ENCODE data around the gene ANKRD65.
"Not testable (repeated sequence)": the region's sequence is repeated elsewhere in the genome, so short reads cannot be mapped to it uniquely, and the experiment has no call there.

The ANKRD65 gene

DNA sequence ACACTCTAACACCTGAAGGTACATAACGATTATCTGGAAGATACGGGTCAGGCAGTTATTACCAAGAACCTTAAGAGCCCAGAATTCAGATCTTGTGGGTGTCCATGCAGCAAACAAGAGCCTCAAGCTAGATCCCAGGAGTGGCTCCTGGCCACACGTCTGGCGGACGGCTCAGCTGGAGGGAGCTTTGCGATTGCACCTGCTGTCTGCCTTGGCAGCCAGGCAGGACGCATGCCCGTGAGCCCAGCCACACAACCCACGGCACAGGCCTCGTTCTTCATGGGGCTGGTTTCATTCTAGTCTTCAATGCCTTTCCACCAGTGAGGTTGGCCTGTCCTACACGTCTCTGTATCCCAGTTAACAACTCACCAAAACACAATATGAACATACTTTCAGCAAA lies 27.6 kb downstream of the ANKRD65 start:
- no peak for DNase-seq (ENCODE audit: low read depth)

DNA sequence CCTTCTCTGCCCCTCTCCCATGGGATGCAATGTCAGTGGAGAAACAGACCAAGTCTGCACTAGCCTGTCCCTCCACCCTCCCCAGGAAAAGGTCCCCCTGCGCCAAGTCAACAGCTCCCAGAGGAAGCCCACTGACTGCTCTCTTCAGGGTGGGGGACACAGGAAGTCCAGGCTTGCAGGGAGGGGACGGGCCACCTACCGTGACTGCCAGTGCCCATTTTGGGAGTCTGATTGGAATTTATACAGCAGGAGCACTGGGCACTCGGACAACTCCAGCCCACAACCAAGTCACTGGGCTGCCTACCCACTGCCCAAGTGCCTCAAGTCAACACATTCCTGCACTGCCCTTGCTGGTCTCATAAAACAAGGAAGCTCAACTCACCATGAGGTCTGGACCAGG lies 28.1 kb downstream of the ANKRD65 start:
- no peak for DNase-seq (ENCODE audit: low read depth)

GRCh38 chr1:1391225-1391624 lies 29.9 kb downstream of the ANKRD65 start:
- DNase-seq (ENCODE audit: low read depth), result no peak

DNA sequence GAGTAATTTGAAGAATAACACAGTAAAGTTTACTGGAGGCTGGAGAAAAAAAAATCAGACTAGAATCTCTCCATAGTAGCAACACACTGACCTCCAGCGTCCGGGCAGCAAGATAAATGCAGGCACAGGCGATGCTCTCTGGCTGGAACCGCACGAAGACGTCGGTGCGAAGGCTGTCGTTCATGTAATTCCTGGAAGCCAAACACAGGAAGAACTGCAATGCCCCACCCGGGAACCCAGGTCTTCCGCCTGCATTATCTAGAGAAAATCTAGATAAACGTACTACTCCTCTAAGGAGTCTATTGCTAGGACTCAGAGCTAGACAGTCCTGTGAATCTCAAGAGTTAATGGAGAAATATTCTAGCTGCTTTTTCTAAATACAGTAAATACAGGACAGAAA lies 30.4 kb downstream of the ANKRD65 start:
- DNase-seq (ENCODE audit: low read depth), result no peak

DNA sequence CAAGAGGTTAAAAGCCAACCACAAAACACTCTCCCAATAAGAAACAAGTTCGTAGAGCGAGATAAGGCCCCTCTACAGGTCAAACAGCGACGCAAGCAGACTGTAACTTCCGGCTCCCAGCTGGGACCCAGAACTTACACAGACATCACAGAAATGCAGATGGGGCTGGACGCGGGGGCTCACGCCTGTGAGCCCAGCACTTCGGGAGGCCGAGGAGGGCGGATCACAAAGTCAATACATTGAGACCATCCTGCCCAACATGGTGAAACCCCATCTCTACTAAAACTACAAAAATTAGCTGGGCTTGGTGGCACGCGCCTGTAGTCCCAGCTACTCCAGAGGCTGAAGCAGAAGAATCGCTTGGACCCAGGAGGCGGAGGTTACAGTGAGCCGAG lies 33.0 kb downstream of the ANKRD65 start:
- DNase-seq (ENCODE audit: low read depth), result no peak

DNA sequence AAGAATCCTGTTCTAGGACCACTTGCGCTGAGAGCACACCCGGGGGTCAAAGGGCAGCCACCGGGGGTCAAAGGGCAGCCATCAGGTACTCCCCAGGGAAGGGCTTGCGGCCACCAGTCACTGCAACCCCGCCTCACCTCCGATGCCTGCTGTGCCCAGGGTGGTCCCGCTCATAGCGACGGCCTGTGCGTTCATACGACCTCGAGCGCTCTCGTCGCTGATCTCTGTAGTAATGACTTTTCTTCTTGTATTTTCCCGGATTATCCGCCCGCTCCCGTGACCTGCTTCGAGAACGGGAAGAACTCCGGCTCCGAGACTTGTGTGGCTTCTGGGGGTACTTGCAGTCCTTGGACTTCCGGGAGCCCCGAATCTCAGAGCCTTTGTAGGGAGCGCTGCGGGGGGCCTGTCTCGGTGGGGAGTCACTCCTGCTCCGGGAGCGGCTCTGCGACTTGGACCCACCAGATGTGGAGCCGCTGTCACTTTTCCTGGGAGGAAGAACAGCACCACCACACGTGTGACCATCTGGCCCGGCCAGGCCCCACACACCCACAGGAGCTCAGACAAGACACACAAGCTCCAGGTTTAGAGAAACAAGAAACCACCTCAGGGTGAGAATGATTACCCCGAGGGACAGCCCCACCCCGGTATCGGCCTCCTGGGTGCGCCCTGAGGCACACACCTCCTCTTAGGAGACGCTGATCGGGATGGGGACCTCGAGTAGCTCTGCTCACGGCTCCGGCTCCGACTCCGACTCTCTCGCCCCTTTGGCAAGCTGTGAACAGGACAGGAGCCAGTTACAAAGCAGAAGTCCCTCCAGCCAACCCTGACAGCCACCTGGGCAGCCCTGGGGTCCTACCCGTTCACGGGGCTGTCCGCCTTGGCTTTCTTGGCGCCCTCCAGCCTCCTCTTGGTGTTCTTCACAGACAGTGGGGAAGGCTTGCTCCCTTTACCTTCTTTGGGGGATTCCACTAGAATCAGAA lies 33.7 kb downstream of the ANKRD65 start:
- no peak for DNase-seq (ENCODE audit: low read depth)

DNA sequence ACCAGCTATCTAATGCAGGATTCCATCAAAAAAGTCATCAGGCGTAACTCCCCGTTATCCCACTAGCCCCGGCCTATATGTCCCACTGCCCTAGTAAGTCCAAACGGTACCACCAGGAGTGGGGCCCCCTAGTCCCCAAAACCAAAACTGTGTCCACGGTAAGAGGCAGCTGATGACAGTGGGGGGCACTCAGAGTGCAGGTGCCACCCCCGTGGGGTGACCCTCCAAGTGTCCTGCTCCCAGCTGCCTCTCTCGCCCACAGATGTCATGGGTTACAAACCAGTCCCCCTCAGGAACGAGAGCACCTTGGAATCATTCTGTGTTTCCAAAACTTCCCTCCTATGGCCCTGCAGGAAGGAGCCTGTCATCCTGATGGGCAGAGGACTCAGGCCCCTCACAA lies 35.1 kb downstream of the ANKRD65 start:
- DNase-seq (ENCODE audit: low read depth), result no peak

DNA sequence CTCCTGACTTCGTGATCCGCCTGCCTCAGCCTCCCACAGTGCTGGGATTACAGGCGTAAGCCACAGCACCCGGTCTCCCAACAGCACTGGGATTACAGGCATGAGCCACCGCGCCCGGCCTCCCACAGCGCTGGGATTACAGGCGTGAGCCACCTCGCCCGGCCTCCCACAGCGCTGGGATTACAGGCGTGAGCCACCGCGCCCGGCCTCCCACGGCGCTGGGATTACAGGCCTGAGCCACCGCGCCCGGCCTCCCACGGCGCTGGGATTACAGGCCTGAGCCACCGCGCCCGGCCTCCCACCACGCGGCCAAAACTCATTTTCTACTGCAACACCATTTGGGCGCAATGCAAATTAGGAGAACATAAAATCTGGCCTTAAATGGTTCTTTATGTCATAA lies 35.7 kb downstream of the ANKRD65 start:
- not testable (repeated sequence) for DNase-seq (ENCODE audit: low read depth)

DNA sequence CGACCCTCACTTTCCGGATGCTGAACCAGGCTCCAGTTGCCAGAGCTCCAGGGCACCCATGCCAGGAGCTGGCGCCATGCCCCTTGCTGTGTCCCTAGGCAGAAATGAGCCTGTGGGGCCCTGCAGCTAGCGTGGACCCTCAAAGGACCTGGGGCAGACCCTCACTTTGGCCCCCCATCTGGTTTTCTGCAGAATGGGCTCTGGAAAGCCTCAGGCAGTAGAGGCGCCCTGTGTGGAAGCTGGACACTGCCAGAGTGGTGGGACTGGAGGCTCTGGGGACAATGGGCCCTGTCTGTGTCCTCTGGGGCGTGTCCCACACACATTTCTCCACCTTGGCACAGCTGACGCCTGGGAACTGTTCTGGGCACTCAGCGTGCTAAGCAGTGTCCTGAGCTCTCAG lies 39.8 kb downstream of the ANKRD65 start:
- DNase-seq (ENCODE audit: low read depth), result no peak

- DNase-seq (ENCODE audit: low read depth), result no peak
These were observed 40.2 kb downstream of the ANKRD65 start for GRCh38 chr1:1380860-1381259.

- DNase-seq (ENCODE audit: low read depth), result no peak
These were observed 43.4 kb downstream of the ANKRD65 start for GRCh38 chr1:1377540-1378205.

DNA sequence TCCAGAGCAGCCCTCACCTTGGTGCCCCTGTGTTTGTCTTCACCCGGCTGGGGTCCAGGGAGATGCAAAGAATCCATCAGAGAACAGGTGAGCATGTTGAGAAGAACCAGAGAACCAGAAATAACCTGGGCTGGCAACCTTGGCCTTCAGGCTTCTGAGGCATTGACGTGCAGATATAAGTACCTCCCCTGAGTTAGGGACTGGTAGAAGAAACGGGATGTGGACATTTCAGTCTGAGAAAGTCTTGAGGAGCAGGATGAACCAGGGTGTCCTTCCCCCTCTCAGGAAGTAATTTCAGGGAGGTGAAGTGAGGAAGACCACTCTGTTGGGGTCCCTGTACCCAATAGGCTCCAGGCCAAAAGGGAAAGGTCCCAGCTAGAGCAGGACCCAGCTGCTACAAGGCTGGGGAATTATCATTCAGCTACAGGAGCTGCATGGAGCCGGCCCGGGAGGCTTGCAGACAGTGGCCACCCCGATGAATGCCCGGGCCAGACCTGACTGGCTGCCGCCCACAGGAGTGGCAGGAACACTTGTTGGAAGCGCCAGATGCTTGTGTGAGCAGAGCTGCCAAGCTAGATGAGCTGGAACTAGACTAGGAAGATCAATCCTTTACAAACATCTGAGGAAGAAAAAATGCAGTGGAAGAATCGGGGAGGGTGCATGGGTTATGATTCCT lies 44.4 kb downstream of the ANKRD65 start:
- DNase-seq (ENCODE audit: low read depth), result no peak

GRCh38 chr1:1374929-1375662 lies 46.0 kb downstream of the ANKRD65 start, which contains the start of gene AURKAIP1:
TSS of gene AURKAIP1 (minus strand) at chr1:1375207. CDS start at chr1:1374756, 451 bp downstream.
- DNase-seq (ENCODE audit: low read depth), result peak; percentile 98

DNA sequence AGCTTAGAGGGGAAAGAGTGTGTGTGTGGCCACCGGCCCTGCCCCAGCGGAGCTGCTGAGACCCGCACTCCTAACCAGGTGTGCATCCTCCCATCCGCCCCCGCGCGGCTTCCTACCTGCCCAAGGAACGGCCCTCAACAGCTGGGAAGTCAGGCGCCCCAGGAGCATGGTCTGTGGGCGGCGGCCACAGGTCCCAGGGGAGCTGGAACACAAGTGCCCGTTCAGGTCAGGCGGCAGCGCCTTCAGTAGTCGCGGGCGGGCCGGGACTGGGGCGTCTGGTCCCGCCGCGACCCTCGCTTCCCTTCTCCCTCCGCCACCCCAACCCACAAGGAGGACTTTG lies 46.5 kb downstream of the ANKRD65 start:
- no peak for DNase-seq (ENCODE audit: low read depth)

- DNase-seq (ENCODE audit: low read depth), result no peak
These were observed 47.1 kb downstream of the ANKRD65 start for GRCh38 chr1:1373815-1374588.

DNA sequence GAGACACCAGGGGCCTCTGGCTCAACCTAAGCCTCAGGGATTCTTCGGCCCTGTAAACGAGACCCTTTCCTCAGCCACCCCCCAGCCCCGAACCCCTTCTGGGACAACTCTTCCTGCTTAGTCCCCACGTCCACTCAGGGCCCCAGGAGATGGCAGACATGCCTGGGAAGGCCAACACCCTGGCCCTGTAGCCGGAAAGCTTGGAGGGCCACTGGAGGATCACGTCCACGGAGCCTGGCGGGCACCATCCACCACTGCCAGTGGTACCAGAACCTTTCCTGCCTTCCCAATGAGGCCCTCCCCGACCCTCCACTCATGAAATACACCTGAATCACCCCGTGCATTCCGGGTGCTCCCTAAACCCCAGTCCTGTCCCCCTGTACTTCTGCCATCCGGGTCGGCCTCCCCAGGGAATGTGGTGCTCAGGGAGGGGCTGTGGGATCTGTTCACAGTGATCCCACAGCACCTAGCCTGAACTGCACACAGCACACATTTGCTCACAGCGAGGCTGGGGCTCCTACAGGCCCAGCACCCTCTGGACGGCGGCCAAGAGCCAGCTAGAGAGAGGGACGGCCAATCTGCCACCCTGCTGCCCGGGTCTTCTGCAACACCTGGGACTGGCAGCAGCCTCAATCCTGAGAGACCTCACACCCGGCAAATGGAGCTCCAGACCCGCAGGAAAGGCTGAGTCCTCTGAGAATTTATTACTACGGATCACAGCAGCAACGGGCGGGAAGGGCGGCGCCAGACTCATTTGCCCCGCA lies 47.8 kb downstream of the ANKRD65 start:
- DNase-seq (ENCODE audit: low read depth), result no peak

DNA sequence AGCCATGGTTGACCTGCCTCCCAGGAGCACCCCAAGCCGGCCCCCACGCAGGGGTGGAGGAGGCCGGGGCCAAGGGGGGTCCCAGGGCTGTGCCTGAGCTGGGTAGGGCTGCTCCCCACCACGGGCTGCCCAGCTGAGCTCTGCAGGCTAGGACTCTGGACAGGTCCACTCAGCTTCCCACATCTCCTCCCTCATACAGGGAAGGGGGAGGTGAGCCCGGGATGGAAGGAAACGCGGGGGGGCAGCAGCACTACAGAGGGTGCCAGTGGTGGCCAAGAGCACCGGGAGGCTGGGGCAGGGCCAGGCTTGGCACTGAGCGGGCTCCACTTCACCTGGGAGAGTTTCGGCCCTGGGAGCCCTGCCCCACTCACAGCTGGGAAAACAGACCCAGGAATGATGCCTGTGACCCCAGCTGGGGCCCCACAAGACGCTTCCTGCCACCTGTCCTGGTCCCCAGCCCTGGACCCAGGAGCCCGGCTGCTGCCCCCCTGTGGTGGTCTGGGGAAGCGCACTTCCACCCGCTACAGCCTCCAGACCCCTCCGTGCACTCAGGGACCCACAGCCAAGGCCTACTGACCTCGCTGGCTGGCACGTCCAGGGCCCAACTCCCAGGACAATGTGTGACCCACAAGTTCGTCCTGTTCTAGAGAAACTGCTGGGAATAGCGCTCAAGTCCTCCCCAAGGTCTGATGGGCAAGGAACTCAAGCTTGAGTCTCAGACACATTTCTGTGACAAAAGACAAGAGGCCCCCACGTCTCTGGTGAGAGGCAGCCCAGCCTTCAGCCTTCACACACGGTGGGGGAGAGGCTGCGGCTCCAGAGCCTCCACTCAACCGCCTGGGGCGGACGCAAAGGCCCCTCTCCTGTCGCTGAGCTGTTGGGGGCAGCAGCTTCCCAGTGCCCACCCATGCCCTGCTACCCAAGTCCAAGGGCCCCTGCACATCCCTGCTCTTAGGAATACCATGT lies 49.0 kb downstream of the ANKRD65 start:
- DNase-seq (ENCODE audit: low read depth), result no peak

DNA sequence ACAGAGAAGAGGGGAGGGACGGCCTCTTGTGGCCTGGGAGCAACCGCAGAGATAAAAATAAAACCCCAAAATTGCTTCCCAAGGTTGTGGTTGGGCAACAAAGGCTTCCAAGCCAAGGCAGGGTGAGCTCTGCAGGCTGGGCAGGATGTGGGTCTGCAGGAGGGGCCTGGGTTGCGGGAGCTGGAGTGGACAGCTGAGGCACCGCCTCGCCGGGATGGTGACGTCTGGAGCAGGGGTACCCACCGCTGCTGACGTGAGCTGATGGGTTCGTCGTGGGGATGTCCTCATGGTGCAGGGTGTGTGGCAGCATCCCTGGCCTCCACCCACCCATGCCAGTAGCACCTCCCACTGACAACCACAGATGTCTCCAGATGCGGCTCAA lies 49.7 kb downstream of the ANKRD65 start:
- DNase-seq (ENCODE audit: low read depth), result no peak

DNA sequence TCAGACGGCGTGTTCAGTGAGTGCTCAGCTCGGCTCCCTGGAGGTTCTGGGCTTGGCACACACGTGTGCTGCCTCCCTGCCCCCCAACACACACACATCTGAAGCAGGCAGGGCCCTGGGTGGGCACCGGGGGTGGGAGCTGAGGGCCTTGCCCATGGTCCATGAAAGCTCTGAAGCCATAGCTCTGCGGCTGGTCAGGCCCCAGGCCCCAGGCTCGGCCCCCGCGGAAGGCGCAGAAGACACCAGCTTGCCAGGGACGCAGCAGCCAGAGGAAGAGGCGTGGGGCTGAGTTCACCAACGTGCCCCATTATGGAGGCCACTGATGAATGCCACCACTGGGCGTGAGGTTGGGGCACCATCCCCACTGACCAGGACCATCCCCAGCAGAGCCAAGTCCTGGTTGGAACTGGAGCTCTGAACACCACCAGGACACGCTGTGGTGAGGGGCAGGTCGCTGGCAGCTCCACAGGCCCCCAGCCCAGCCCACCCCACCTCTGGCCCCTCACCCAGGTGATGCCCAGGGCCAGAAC lies 50.2 kb downstream of the ANKRD65 start:
- DNase-seq (ENCODE audit: low read depth), result no peak
